Vagina (tissue), 2 donors: ENCODE measurements around the gene PLAU.

ENCODE experiments used
- POLR2A ChIP-seq, 2 donors: fragments of 450-650 bp; IDR thresholded peaks; one replicate each; pipeline ENCODE4 v1.6.1; 2017; ENCODE audit warnings: antibody characterized with exemption in 2 of 2, mild to moderate bottlenecking in 2 of 2, moderate library complexity in 2 of 2
- POLR2AphosphoS5 ChIP-seq, 2 donors: sonication (generic); formaldehyde crosslinking; IDR thresholded peaks; one replicate each; pipeline ENCODE4 v1.9.0; 2017; ENCODE audit warnings: antibody characterized with exemption in 2 of 2, mild to moderate bottlenecking in 2 of 2, low read depth in 1 of 2; ENCODE audit not compliant: insufficient read depth in 1 of 2
- TF ChIP-seq, protein P1 (sequence below), 3 experiments: fragments of 450-650 bp in 2 of 3; fragments of 200-600 bp in 1 of 3; sonication (generic) in 1 of 3; IDR thresholded peaks; one replicate each; pipeline ENCODE4 v1.5.1; 2017 to 2019; ENCODE audit warnings: antibody characterized with exemption in 3 of 3, mild to moderate bottlenecking in 2 of 3, moderate library complexity in 2 of 3

DNA sequence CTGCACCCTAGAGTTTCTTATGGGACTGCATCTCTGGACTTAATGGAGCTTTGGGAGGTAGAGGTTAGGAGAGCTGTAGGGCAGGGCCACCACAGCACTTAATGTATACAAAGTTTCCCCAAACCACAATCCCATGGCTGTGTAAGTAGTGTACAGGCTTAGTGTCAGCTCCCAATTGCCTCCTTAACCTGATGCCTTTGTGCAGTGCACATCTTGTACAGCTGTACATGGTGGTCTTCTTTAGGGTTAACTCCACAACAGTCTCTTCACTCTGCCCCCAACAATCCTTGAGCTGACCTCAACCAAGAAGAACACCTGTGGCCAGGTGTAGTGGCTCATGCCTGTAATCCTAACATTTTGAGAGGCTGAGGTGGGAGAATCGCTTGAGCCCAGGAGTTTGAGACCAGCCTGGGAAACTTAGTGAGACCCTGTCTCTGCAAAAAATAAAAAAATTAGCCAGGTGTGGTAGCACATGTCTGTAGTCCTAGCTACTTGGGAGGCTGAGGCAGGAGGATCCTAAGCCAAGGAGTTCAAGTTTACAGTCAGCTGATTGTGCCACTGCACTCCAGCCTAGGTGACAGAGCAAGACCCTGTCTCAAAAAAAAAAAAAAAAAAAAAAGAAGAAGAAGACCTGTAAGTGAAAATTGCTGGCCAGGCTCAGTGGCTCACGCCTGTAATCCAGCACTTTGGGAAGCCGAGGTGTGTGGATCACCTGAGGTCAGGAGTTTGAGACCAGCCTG, 6.8 kb downstream of the PLAU start:
- TF ChIP-seq, protein P1, sequence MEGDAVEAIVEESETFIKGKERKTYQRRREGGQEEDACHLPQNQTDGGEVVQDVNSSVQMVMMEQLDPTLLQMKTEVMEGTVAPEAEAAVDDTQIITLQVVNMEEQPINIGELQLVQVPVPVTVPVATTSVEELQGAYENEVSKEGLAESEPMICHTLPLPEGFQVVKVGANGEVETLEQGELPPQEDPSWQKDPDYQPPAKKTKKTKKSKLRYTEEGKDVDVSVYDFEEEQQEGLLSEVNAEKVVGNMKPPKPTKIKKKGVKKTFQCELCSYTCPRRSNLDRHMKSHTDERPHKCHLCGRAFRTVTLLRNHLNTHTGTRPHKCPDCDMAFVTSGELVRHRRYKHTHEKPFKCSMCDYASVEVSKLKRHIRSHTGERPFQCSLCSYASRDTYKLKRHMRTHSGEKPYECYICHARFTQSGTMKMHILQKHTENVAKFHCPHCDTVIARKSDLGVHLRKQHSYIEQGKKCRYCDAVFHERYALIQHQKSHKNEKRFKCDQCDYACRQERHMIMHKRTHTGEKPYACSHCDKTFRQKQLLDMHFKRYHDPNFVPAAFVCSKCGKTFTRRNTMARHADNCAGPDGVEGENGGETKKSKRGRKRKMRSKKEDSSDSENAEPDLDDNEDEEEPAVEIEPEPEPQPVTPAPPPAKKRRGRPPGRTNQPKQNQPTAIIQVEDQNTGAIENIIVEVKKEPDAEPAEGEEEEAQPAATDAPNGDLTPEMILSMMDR (IDR thresholded peaks at IDR 0.05), result no peak
- no peak for TF ChIP-seq POLR2AphosphoS5 (IDR thresholded peaks at IDR 0.05; ENCODE audit: insufficient read depth in 1 of 2, low read depth in 1 of 2)
- TF ChIP-seq POLR2A (IDR thresholded peaks at IDR 0.05), result no peak
